A549 (cell line): ENCODE measurements around the gene ZMYND8. TPM values are rescaled to one million over a fixed set of nuclear protein-coding genes. Genes with fewer than 3 reads are reported as not detected.
"Not testable (repeated sequence)": the region's sequence is repeated elsewhere in the genome, so short reads cannot be mapped to it uniquely, and the experiment has no call there.

ENCODE experiments used
- ATAC-seq, 2 experiments: fragments of 200-7000 bp in 1 of 2; fragments of >200 bp in 1 of 2; cut with Nextera tagmentation in 1 of 2; cut with Tn5 transposase in 1 of 2; 3 replicates each; pipeline versions ENCODE4 v1.8.0 to v1.9.1; 2018 to 2020; ENCODE audit warnings: mild to moderate bottlenecking in 1 of 2, moderate library complexity in 1 of 2
- CTCF ChIA-PET: fragments of 300-600 bp; sonication (Branson Sonifier 250); formaldehyde crosslinking; extraction: SDS; loops from one replicate; lab custom pipeline; 2021; ENCODE audit warnings: antibody characterized with exemption, inconsistent platforms; lab: Yijun Ruan, JAX
- POLR2A ChIA-PET: fragments of 350-600 bp; formaldehyde crosslinking; extraction: SDS; loops from one replicate; lab custom pipeline; 2021; ENCODE audit warnings: antibody characterized with exemption, inconsistent platforms; lab: Yijun Ruan, JAX
- DNase-seq, 2 experiments: peaks; one replicate each; pipeline versions ENCODE4 v3.0.0 to v3.0.0-alpha.2; 2011 to 2016; ENCODE audit warnings: low read depth in 1 of 2, low spot score in 1 of 2
- FAIRE-seq: peaks from 2 replicates; lab custom pipeline; 2011; peaks lifted over from hg19 to GRCh38; lab: Jason Lieb, UNC
- H3K27ac ChIP-seq, 2 experiments: fragments of >200 bp; sonication (Bioruptor Twin); formaldehyde crosslinking; 3 replicates each; pipeline ENCODE4 v1.5.1; 2016 to 2017
- H3K4me1 ChIP-seq: fragments of >200 bp; sonication (Bioruptor Twin); formaldehyde crosslinking; 3 replicates; pipeline ENCODE4 v1.6.1; 2016
- H3K4me2 ChIP-seq: fragments of >200 bp; sonication (Bioruptor Twin); formaldehyde crosslinking; 3 replicates; pipeline ENCODE4 v1.6.1; 2016
- H3K4me3 ChIP-seq: fragments of >200 bp; sonication (Bioruptor Twin); formaldehyde crosslinking; 3 replicates; pipeline ENCODE4 v1.5.1; 2016
- H3K9me3 ChIP-seq: fragments of >200 bp; sonication (Bioruptor Twin); formaldehyde crosslinking; 3 replicates; pipeline ENCODE4 v1.6.1; 2016
- BCL3 ChIP-seq: fragments of >200 bp; sonication (Bioruptor Twin); formaldehyde crosslinking; IDR thresholded peaks from 3 replicates; pipeline ENCODE4 v1.6.1; 2016
- CHD2 ChIP-seq: fragments of 150-350 bp; IDR thresholded peaks from 2 replicates; pipeline ENCODE4 v1.6.1; 2014; ENCODE audit warnings: low read length; ENCODE audit not compliant: partially characterized antibody
- EHF ChIP-seq: fragments of 250-450 bp; sonication (Bioruptor Pico); IDR thresholded peaks from 2 replicates; pipeline ENCODE4 v1.5.0; 2020; ENCODE audit warnings: mild to moderate bottlenecking
- FOSB ChIP-seq: fragments of 250-450 bp; sonication (Bioruptor Pico); IDR thresholded peaks from 2 replicates; pipeline ENCODE4 v1.5.0; 2020; ENCODE audit warnings: mild to moderate bottlenecking, moderate library complexity
- HES2 ChIP-seq: fragments of >200 bp; sonication (Bioruptor Twin); formaldehyde crosslinking; IDR thresholded peaks from 2 replicates; pipeline ENCODE4 v1.6.1; 2016
- HMGXB4 ChIP-seq: fragments of 250-450 bp; sonication (Bioruptor Pico); IDR thresholded peaks from 2 replicates; pipeline ENCODE4 v1.5.0; 2021; ENCODE audit warnings: mild to moderate bottlenecking, moderate library complexity, borderline replicate concordance
- JUN ChIP-seq, 2 experiments: fragments of >200 bp; sonication (Bioruptor Twin); formaldehyde crosslinking; IDR thresholded peaks; 2 replicates in 1 of 2; 3 replicates in 1 of 2; pipeline ENCODE4 v1.6.1; 2016 to 2017
- JUNB ChIP-seq: fragments of >200 bp; sonication (Bioruptor Twin); formaldehyde crosslinking; IDR thresholded peaks from 2 replicates; pipeline ENCODE4 v1.6.1; 2016
- KDM1A ChIP-seq: fragments of 200-600 bp; sonication (generic); IDR thresholded peaks from 2 replicates; pipeline ENCODE4 v1.6.1; 2016; ENCODE audit warnings: low read depth, mild to moderate bottlenecking
- MAX ChIP-seq: IDR thresholded peaks from 2 replicates; pipeline ENCODE4 v1.6.1; 2012
- NFE2L2 ChIP-seq: fragments of 150-350 bp; conservative IDR thresholded peaks from 2 replicates; pipeline ENCODE4 v1.6.1; 2014; ENCODE audit warnings: low read length
- RAD21 ChIP-seq, 2 experiments: fragments of >200 bp in 1 of 2; sonication (Bioruptor Twin) in 1 of 2; formaldehyde crosslinking in 1 of 2; IDR thresholded peaks in 1 of 2; conservative IDR thresholded peaks in 1 of 2; 2 replicates in 1 of 2; 3 replicates in 1 of 2; pipeline ENCODE4 v1.6.1; 2012 to 2018; ENCODE audit warnings: inconsistent platforms in 1 of 2
- RCOR1 ChIP-seq: fragments of 150-350 bp; IDR thresholded peaks from 2 replicates; pipeline ENCODE4 v1.6.1; 2014; ENCODE audit warnings: antibody characterized with exemption, low read length, low read depth
- SMC3 ChIP-seq: fragments of >200 bp; sonication (Bioruptor Twin); formaldehyde crosslinking; IDR thresholded peaks from 3 replicates; pipeline ENCODE4 v1.6.1; 2018; ENCODE audit warnings: inconsistent platforms
- ZC3H11A ChIP-seq: fragments of 450-650 bp; IDR thresholded peaks from 2 replicates; pipeline ENCODE4 v1.6.1; 2014; ENCODE audit warnings: antibody characterized with exemption, mild to moderate bottlenecking
- ZNF302 ChIP-seq: fragments of 250-450 bp; sonication (Bioruptor Pico); IDR thresholded peaks from 2 replicates; pipeline ENCODE4 v1.9.0; 2021; ENCODE audit warnings: inconsistent platforms, mild to moderate bottlenecking, moderate library complexity
- WGBS: methylation state at CpG from one replicate; pipeline ENCODE4 v1.1.6; 2017; ENCODE audit errors: missing lambda C conversion rate; 5-methylcytosine and 5-hydroxymethylcytosine counted together
- polyA plus RNA-seq, 4 experiments: library from polyadenylated mRNA; depleted of rRNA in 3 of 4; stranded (reverse); fragments of >200 nt; fragmentation: RNase III in 1 of 4; extraction: RNeasy Plus Mini Kit Qiagen cat#74134 plus additional on column Dnase treatment in 1 of 4; gene quantifications; 2 replicates in 3 of 4; 3 replicates in 1 of 4; pipeline ENCODE4 v1.2.3, GENCODE V29; 2011 to 2017

Gene ZMYND8
- polyA plus RNA-seq, 2 of the 4 experiments (the other 2 are of a cell fraction), result 10.4 to 24.9 TPM

GRCh38 chr20:47379433-47380150 lies 23.1 kb upstream of the ZMYND8 start (continued):
- TF ChIP-seq RAD21 (conservative IDR thresholded peaks at IDR 0.05 in 1 of 2, IDR thresholded peaks at IDR 0.05 in 1 of 2) (peak in 1 of 2 experiments; percentile 7; a peak in 3 of 5 replicates), JUNB (peak; percentile 83), BCL3 (0 out of 3 replicates have a peak, but pooled peaks have one; percentile 43), SMC3 (peak; percentile 17; the same call in 1 of the 3 replicates), KDM1A (no peak), JUN (IDR thresholded peaks at IDR 0.05) (peak; percentile 51 to 80; a peak in 4 of 5 replicates), RCOR1 (no peak), ZC3H11A (no peak)

- no peaks in the 10 kb centered on the region for H3K9me3 ChIP-seq
- peak overlapping the region; percentile 18; the same call in 2 of the 3 replicates for H3K4me2 ChIP-seq
- DNase-seq (peak in 1 of 2 experiments; percentile 32), ATAC-seq (no peak; a peak in 1 of 6 replicates), FAIRE-seq (no peak)
- WGBS, result 57% methylated on average over 4 of the region's 4 CpGs
- TF ChIP-seq EHF, result no peak
- no peak for TF ChIP-seq CHD2
- TF ChIP-seq NFE2L2, result no peak
- TF ChIP-seq FOSB (CRISPR knock-in tag), result no peak
- no peak for TF ChIP-seq ZC3H11A
- no peak for TF ChIP-seq HES2
- no peak for TF ChIP-seq HMGXB4
- TF ChIP-seq MAX, result no peak
- no peak for TF ChIP-seq JUNB
- no peak for TF ChIP-seq ZNF302 (CRISPR knock-in tag)
- CTCF ChIA-PET, result interaction anchor here (0.6 to 1.5 kb wide), 4 partner anchors 8 to 624 kb away, joined by 3 to 6 read pairs (median 3); no protein-coding TSS in a partner anchor
- H3K4me1 ChIP-seq, result peaks cover 50% of the 10 kb centered on the region
- H3K4me3 ChIP-seq, result no peak overlapping the region
- peak overlapping the region; percentile 90 to 92 for H3K27ac ChIP-seq
- POLR2A ChIA-PET, result no interaction called here
Measured at GRCh38 chr20:47377122-47377722, 20.7 kb upstream of the ZMYND8 start.

GRCh38 chr20:47376096-47376643 lies 19.7 kb upstream of the ZMYND8 start:
- POLR2A ChIA-PET, result interaction anchor here (0.7 kb wide), 1 partner anchor 16 kb away, joined by 7 read pairs; no protein-coding TSS in a partner anchor

GRCh38 chr20:47374121-47374520 lies 17.6 kb upstream of the ZMYND8 start:
- H3K4me2 ChIP-seq, FAIRE-seq, H3K4me3 ChIP-seq, DNase-seq, H3K9me3 ChIP-seq, ATAC-seq, POLR2A ChIA-PET: not testable (repeated sequence)
- CTCF ChIA-PET, result interaction anchor here (3.0 to 6.9 kb wide), 2 partner anchors 9 to 101 kb away, joined by 17 to 74 read pairs; no protein-coding TSS in a partner anchor
- Histone ChIP-seq H3K4me1 (peaks cover 47% of the 10 kb centered on the region), H3K27ac (peak overlapping the region; percentile 19 to 92; a peak in 4 of 6 replicates)
- WGBS, result 96% methylated on average over 8 of the region's 8 CpGs

More at GRCh38 chr20:47376096-47376643, 19.7 kb upstream of the ZMYND8 start:
- 88% methylated on average over 7 of the region's 7 CpGs for WGBS
- not testable (repeated sequence) for H3K4me2 ChIP-seq, DNase-seq, FAIRE-seq, ATAC-seq, H3K4me3 ChIP-seq, H3K9me3 ChIP-seq
- Histone ChIP-seq H3K27ac (peak overlapping the region; percentile 90 to 92), H3K4me1 (peaks cover 58% of the 10 kb centered on the region)
- CTCF ChIA-PET, result interaction anchor here (0.6 to 1.5 kb wide), 4 partner anchors 18 to 233 kb away, joined by 3 to 6 read pairs (median 4); no protein-coding TSS in a partner anchor
